Smooth muscle cell (in vitro differentiated cells): ENCODE data around the gene FHDC1. TPM values are rescaled to one million over a fixed set of nuclear protein-coding genes. Genes with fewer than 3 reads are reported as not detected.

Source experiments
- DNase-seq: peaks from one replicate; lab custom pipeline; 2025; ENCODE audit not compliant: unreplicated experiment; lab: John Stamatoyannopoulos, UW
- H2AFZ ChIP-seq: fragments of 200-600 bp; sonication (generic); 2 replicates; pipeline ENCODE4 v1.6.0; 2016; ENCODE audit warnings: antibody characterized with exemption, low read depth, mild to moderate bottlenecking
- H3F3A ChIP-seq: fragments of 200-600 bp; sonication (generic); 2 replicates; pipeline ENCODE4 v1.6.0; 2017; ENCODE audit warnings: antibody characterized with exemption, low read depth
- H3K27ac ChIP-seq: fragments of 200-600 bp; sonication (generic); 2 replicates; pipeline ENCODE4 v1.5.1; 2016; ENCODE audit warnings: low read depth, mild to moderate bottlenecking
- H3K27me3 ChIP-seq: fragments of 200-600 bp; sonication (generic); 2 replicates; pipeline ENCODE4 v1.6.1; 2016; ENCODE audit warnings: low read depth, mild to moderate bottlenecking
- H3K36me3 ChIP-seq: fragments of 200-600 bp; sonication (generic); 2 replicates; pipeline ENCODE4 v1.5.1; 2016; ENCODE audit warnings: low read depth
- H3K4me1 ChIP-seq: fragments of 200-600 bp; sonication (generic); 2 replicates; pipeline ENCODE4 v1.5.1; 2016; ENCODE audit warnings: low read depth
- H3K4me2 ChIP-seq: fragments of 200-600 bp; sonication (generic); 2 replicates; pipeline ENCODE4 v1.6.0; 2016; ENCODE audit warnings: mild to moderate bottlenecking
- H3K4me3 ChIP-seq: fragments of 200-600 bp; sonication (generic); 2 replicates; pipeline ENCODE4 v1.5.1; 2016; ENCODE audit warnings: mild to moderate bottlenecking
- H3K79me2 ChIP-seq: fragments of 200-600 bp; sonication (generic); 2 replicates; pipeline ENCODE4 v1.6.0; 2016; ENCODE audit warnings: low read depth, mild to moderate bottlenecking
- H3K9ac ChIP-seq: fragments of 200-600 bp; sonication (generic); 2 replicates; pipeline ENCODE4 v1.6.0; 2016; ENCODE audit warnings: low read depth
- H3K9me3 ChIP-seq: fragments of 200-600 bp; sonication (generic); replicated peaks from 2 replicates; pipeline ENCODE4 v1.5.1; 2016; ENCODE audit warnings: low read depth
- H4K20me1 ChIP-seq: fragments of 200-600 bp; sonication (generic); 2 replicates; pipeline ENCODE4 v1.6.0; 2016; ENCODE audit warnings: low read depth
- CTCF ChIP-seq: fragments of 200-600 bp; sonication (generic); IDR thresholded peaks from 2 replicates; pipeline ENCODE4 v1.5.1; 2017; ENCODE audit warnings: borderline replicate concordance, mild to moderate bottlenecking, antibody characterized with exemption; ENCODE audit not compliant: insufficient read depth, poor library complexity, severe bottlenecking
- WGBS: methylation state at CpG from one replicate; pipeline ENCODE4 v1.1.7; 2016; ENCODE audit warnings: low lambda C conversion rate; 5-methylcytosine and 5-hydroxymethylcytosine counted together
- polyA plus RNA-seq: library from polyadenylated mRNA; unstranded; fragments of >200 nt; fragmentation: Nextera tagmentation; extraction: Ambion mirVana; gene quantifications from 2 replicates; pipeline ENCODE4 v1.2.1, GENCODE V29; 2016
- total RNA-seq: library from RNA; depleted of rRNA; stranded (reverse); fragments of >200 nt; gene quantifications from 2 replicates; pipeline ENCODE4 v1.2.3, GENCODE V29; 2014

FHDC1 gene
- total and polyA plus RNA-seq, 2 experiments from 2014 or later, result 0.49 to 3.0 TPM

- no peak for DNase-seq
- H3K27me3 ChIP-seq, result no peaks in the 10 kb centered on the region
- H4K20me1 ChIP-seq, result no peaks in the 10 kb centered on the region
- no peaks in the 10 kb centered on the region for H3K79me2 ChIP-seq
- no peak overlapping the region for H3K9ac ChIP-seq
- H3K4me3 ChIP-seq, result no peak overlapping the region
- no peak overlapping the region for H3K4me2 ChIP-seq
- H3K4me1 ChIP-seq, result peaks cover 6% of the 10 kb centered on the region
- no peak overlapping the region for H2AFZ ChIP-seq
- no peaks in the 10 kb centered on the region for H3K36me3 ChIP-seq
- 82% methylated on average over 15 of the region's 15 CpGs for WGBS
- H3K27ac ChIP-seq, result no peak overlapping the region
- no peaks in the 10 kb centered on the region for H3K9me3 ChIP-seq
- no peak for TF ChIP-seq CTCF
- H3F3A ChIP-seq, result no peaks in the 10 kb centered on the region
Observed at GRCh38 chr4:153008578-153009199, 72.6 kb downstream of the FHDC1 start.

- Histone ChIP-seq H4K20me1 (no peaks in the 10 kb centered on the region), H2AFZ (no peak overlapping the region), H3K4me3 (no peak overlapping the region), H3K36me3 (no peaks in the 10 kb centered on the region), H3K4me2 (no peak overlapping the region), H3K27me3 (no peaks in the 10 kb centered on the region), H3F3A (no peaks in the 10 kb centered on the region), H3K9me3 (no peaks in the 10 kb centered on the region), H3K27ac (no peak overlapping the region), H3K9ac (no peak overlapping the region), H3K79me2 (no peaks in the 10 kb centered on the region), H3K4me1 (no peaks in the 10 kb centered on the region)
- 93% methylated on average over 3 of the region's 3 CpGs for WGBS
- no peak for DNase-seq
- no peak for TF ChIP-seq CTCF
Observed at GRCh38 chr4:153010146-153010545, 74.0 kb downstream of the FHDC1 start.

- no peak for TF ChIP-seq CTCF
- Histone ChIP-seq H3K4me3 (no peak overlapping the region), H3K4me2 (no peak overlapping the region), H3K36me3 (no peaks in the 10 kb centered on the region), H3K9me3 (no peaks in the 10 kb centered on the region), H3K27ac (no peak overlapping the region), H3K79me2 (no peaks in the 10 kb centered on the region), H3K27me3 (no peaks in the 10 kb centered on the region), H2AFZ (no peak overlapping the region), H3F3A (no peaks in the 10 kb centered on the region), H4K20me1 (no peaks in the 10 kb centered on the region), H3K4me1 (no peaks in the 10 kb centered on the region), H3K9ac (no peak overlapping the region)
- 89% methylated on average over 5 of the region's 5 CpGs for whole genome bisulfite sequencing
- DNase-seq, result no peak
Observed at GRCh38 chr4:153013202-153013977, 77.3 kb downstream of the FHDC1 start.
